Measurements from ENCODE around the gene DNAH6.

Gene DNAH6

GRCh38 chr2:84537251-84537650 is 21.0 kb downstream of the DNAH6 start:
- H4K20me1 ChIP-seq (ENCODE audit: low read depth, low read length): no peaks in the 10 kb centered on the region
- no peaks in the 10 kb centered on the region for H3K9me3 ChIP-seq (ENCODE audit: insufficient read depth, low read length)
- no peaks in the 10 kb centered on the region for H3F3A ChIP-seq (ENCODE audit: insufficient read depth)
- H2AFZ ChIP-seq (ENCODE audit: low read depth, low read length, severe bottlenecking): no peak overlapping the region
- H3K4me2 ChIP-seq (ENCODE audit: low read depth, low read length, poor library complexity, severe bottlenecking): no peak overlapping the region
- no peak overlapping the region for H3K9ac ChIP-seq (ENCODE audit: low read length)
- H3K36me3 ChIP-seq (ENCODE audit: low read length): no peaks in the 10 kb centered on the region
- no peaks in the 10 kb centered on the region for H3K9me2 ChIP-seq (replicated peaks; ENCODE audit: insufficient read depth, low read length)
- H3K27ac ChIP-seq (ENCODE audit: low read depth, low read length): no peak overlapping the region
- H3K4me3 ChIP-seq (ENCODE audit: insufficient read depth, low read length, poor library complexity, severe bottlenecking): no peak overlapping the region
- TF ChIP-seq, protein P1, sequence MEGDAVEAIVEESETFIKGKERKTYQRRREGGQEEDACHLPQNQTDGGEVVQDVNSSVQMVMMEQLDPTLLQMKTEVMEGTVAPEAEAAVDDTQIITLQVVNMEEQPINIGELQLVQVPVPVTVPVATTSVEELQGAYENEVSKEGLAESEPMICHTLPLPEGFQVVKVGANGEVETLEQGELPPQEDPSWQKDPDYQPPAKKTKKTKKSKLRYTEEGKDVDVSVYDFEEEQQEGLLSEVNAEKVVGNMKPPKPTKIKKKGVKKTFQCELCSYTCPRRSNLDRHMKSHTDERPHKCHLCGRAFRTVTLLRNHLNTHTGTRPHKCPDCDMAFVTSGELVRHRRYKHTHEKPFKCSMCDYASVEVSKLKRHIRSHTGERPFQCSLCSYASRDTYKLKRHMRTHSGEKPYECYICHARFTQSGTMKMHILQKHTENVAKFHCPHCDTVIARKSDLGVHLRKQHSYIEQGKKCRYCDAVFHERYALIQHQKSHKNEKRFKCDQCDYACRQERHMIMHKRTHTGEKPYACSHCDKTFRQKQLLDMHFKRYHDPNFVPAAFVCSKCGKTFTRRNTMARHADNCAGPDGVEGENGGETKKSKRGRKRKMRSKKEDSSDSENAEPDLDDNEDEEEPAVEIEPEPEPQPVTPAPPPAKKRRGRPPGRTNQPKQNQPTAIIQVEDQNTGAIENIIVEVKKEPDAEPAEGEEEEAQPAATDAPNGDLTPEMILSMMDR (IDR thresholded peaks at IDR 0.05; ENCODE audit: insufficient read depth, low read length, poor library complexity, severe bottlenecking): no peak
- no peak for TF ChIP-seq EZH2phosphoT487 (conservative IDR thresholded peaks at IDR 0.05; ENCODE audit: low read length)
- H3K27me3 ChIP-seq (ENCODE audit: low read length): no peaks in the 10 kb centered on the region
- H3K79me2 ChIP-seq (ENCODE audit: insufficient read depth, low read length): no peaks in the 10 kb centered on the region

DNA sequence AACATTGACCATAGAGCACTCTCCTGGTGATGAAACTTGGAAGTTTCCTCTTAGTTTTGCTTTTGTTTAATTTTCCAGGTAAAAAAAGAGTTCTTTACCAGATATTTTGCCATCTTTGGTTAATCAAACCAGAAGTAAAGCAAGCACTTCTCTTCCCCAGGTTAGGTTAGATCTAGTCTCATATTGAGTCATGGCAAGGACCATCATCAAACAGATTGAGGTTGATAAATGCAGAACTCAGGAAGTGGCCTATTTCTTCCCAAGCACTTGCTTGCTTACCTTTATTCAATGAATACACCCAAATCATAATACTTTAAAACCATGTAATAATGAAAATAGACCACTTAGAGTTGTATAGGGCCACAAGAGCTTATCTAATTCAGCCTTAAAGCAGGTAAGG is 23.4 kb downstream of the DNAH6 start:
- H3K9me3 ChIP-seq (ENCODE audit: insufficient read depth, low read length): no peaks in the 10 kb centered on the region
- no peak overlapping the region for H3K4me2 ChIP-seq (ENCODE audit: low read depth, low read length, poor library complexity, severe bottlenecking)
- H3F3A ChIP-seq (ENCODE audit: insufficient read depth): no peaks in the 10 kb centered on the region
- H4K20me1 ChIP-seq (ENCODE audit: low read depth, low read length): no peaks in the 10 kb centered on the region
- H3K79me2 ChIP-seq (ENCODE audit: insufficient read depth, low read length): no peaks in the 10 kb centered on the region
- no peaks in the 10 kb centered on the region for H3K36me3 ChIP-seq (ENCODE audit: low read length)
- no peaks in the 10 kb centered on the region for H3K9me2 ChIP-seq (replicated peaks; ENCODE audit: insufficient read depth, low read length)
- H2AFZ ChIP-seq (ENCODE audit: low read depth, low read length, severe bottlenecking): no peak overlapping the region
- H3K27me3 ChIP-seq (ENCODE audit: low read length): no peaks in the 10 kb centered on the region
- no peak overlapping the region for H3K9ac ChIP-seq (ENCODE audit: low read length)
- no peak overlapping the region for H3K27ac ChIP-seq (ENCODE audit: low read depth, low read length)
- H3K4me3 ChIP-seq (ENCODE audit: insufficient read depth, low read length, poor library complexity, severe bottlenecking): no peak overlapping the region
- TF ChIP-seq EZH2phosphoT487 (conservative IDR thresholded peaks at IDR 0.05; ENCODE audit: low read length): no peak
- TF ChIP-seq, protein P1 (IDR thresholded peaks at IDR 0.05; ENCODE audit: insufficient read depth, low read length, poor library complexity, severe bottlenecking): no peak

GRCh38 chr2:84545005-84545404 is 28.7 kb downstream of the DNAH6 start:
- H3K9me3 ChIP-seq (ENCODE audit: insufficient read depth, low read length): no peaks in the 10 kb centered on the region
- no peaks in the 10 kb centered on the region for H3K27me3 ChIP-seq (ENCODE audit: low read length)
- no peak overlapping the region for H2AFZ ChIP-seq (ENCODE audit: low read depth, low read length, severe bottlenecking)
- H3K4me2 ChIP-seq (ENCODE audit: low read depth, low read length, poor library complexity, severe bottlenecking): no peak overlapping the region
- no peaks in the 10 kb centered on the region for H3F3A ChIP-seq (ENCODE audit: insufficient read depth)
- H3K4me3 ChIP-seq (ENCODE audit: insufficient read depth, low read length, poor library complexity, severe bottlenecking): no peak overlapping the region
- no peaks in the 10 kb centered on the region for H3K9me2 ChIP-seq (replicated peaks; ENCODE audit: insufficient read depth, low read length)
- no peaks in the 10 kb centered on the region for H3K79me2 ChIP-seq (ENCODE audit: insufficient read depth, low read length)
- H3K36me3 ChIP-seq (ENCODE audit: low read length): no peaks in the 10 kb centered on the region
- no peak overlapping the region for H3K27ac ChIP-seq (ENCODE audit: low read depth, low read length)
- TF ChIP-seq, protein P1 (IDR thresholded peaks at IDR 0.05; ENCODE audit: insufficient read depth, low read length, poor library complexity, severe bottlenecking): no peak
- TF ChIP-seq EZH2phosphoT487 (conservative IDR thresholded peaks at IDR 0.05; ENCODE audit: low read length): no peak
- H3K9ac ChIP-seq (ENCODE audit: low read length): no peak overlapping the region
- no peaks in the 10 kb centered on the region for H4K20me1 ChIP-seq (ENCODE audit: low read depth, low read length)
